Body of pancreas (tissue), 4 donors: ENCODE results near the gene RUNX3. TPM values are rescaled to one million over a fixed set of nuclear protein-coding genes. Genes with fewer than 3 reads are reported as not detected.

Experiments
- ATAC-seq: fragments of 150-250 bp; one replicate; pipeline ENCODE4 v1.9.1; 2016
- DNase-seq, 4 donors: peaks; one replicate each; pipeline ENCODE4 v3.0.0-alpha.2; 2019
- H3K27ac ChIP-seq, 4 donors: fragments of 200-600 bp; sonication (generic); 1 replicate in 3 of 4; 2 replicates in 1 of 4; pipeline versions ENCODE4 v1.5.1 to v1.6.1; 2016 to 2019; ENCODE audit warnings: mild to moderate bottlenecking in 1 of 4, mixed read lengths in 1 of 4, moderate library complexity in 1 of 4
- H3K27me3 ChIP-seq, 2 donors: fragments of 200-600 bp; sonication (generic); one replicate each; pipeline ENCODE4 v1.6.0; 2016; ENCODE audit warnings: mild to moderate bottlenecking in 1 of 2
- H3K36me3 ChIP-seq, 2 donors: fragments of 200-600 bp; sonication (generic); replicated peaks in 1 of 2; 2 replicates each; pipeline ENCODE4 v1.5.1; 2016; ENCODE audit warnings: low read depth in 2 of 2; ENCODE audit not compliant: insufficient read depth in 1 of 2
- H3K4me1 ChIP-seq: fragments of 200-600 bp; sonication (generic); one replicate; pipeline ENCODE4 v1.6.0; 2016
- H3K4me3 ChIP-seq, 2 donors: fragments of 200-600 bp; sonication (generic); 1 replicate in 1 of 2; 2 replicates in 1 of 2; pipeline ENCODE4 v1.5.1; 2016 to 2019
- H3K9me3 ChIP-seq, 3 donors: fragments of 200-600 bp; sonication (generic); 1 replicate in 2 of 3; 2 replicates in 1 of 3; pipeline ENCODE4 v1.5.1; 2016
- CTCF ChIP-seq, 7 experiments: fragments of 450-650 bp in 4 of 7; fragments of 200-600 bp in 3 of 7; sonication (generic) in 3 of 7; IDR thresholded peaks; one replicate each; pipeline ENCODE4 v1.5.1; 2016 to 2019; ENCODE audit warnings: antibody characterized with exemption in 7 of 7
- POLR2A ChIP-seq, 3 donors: fragments of 450-650 bp; IDR thresholded peaks; one replicate each; pipeline ENCODE4 v1.6.1; 2016; ENCODE audit warnings: antibody characterized with exemption in 3 of 3, mild to moderate bottlenecking in 2 of 3
- whole genome bisulfite sequencing, 2 donors: methylation state at CpG; one replicate each; pipeline ENCODE4 v1.1.5; 2017; 5-methylcytosine and 5-hydroxymethylcytosine counted together
- intact Hi-C: fragments of 100-400 bp; cut with DNase I; formaldehyde crosslinking; loops from one replicate; pipeline ENCODE4 v1.15.1; 2023
- total RNA-seq, 2 donors: library from RNA; depleted of rRNA; stranded (reverse); fragments of >200 nt; gene quantifications; one replicate each; pipeline ENCODE4 v1.1.0, GENCODE V29; 2016

RUNX3 gene
- total RNA-seq, 2 donors from 2014 or later: 0.26 TPM; not detected in 1

- Histone ChIP-seq H3K4me3 (no peak overlapping the region), H3K27ac (no peak overlapping the region), H3K27me3 (peaks cover 0 to 9% of the 10 kb centered on the region in 2 donors), H3K9me3 (no peaks in the 10 kb centered on the region), H3K4me1 (no peaks in the 10 kb centered on the region), H3K36me3 (no peaks in the 10 kb centered on the region)
- TF ChIP-seq POLR2A (IDR thresholded peaks at IDR 0.05) (no peak), CTCF (IDR thresholded peaks at IDR 0.05) (no peak)
- ATAC-seq (no peak), DNase-seq (no peak)
- WGBS, 2 donors: 85 to 91% methylated on average over 9 to 12 of the region's 12 CpGs
- intact Hi-C loops: no loop called here
These were observed 67.1 kb downstream of the RUNX3 start for GRCh38 chr1:24862775-24863483.

- no peaks in the 10 kb centered on the region for H3K36me3 ChIP-seq
- intact Hi-C loops: no loop called here
- 46 to 55% methylated on average over 25 to 28 of the region's 28 CpGs for WGBS, 2 donors
- H3K4me1 ChIP-seq: no peaks in the 10 kb centered on the region
- H3K4me3 ChIP-seq: no peak overlapping the region
- no peaks in the 10 kb centered on the region for H3K9me3 ChIP-seq
- no peak for TF ChIP-seq CTCF (IDR thresholded peaks at IDR 0.05)
- TF ChIP-seq POLR2A (IDR thresholded peaks at IDR 0.05): no peak
- ATAC-seq (no peak), DNase-seq (no peak)
- no peak overlapping the region for H3K27ac ChIP-seq
- peaks cover 0 to 9% of the 10 kb centered on the region in 2 donors for H3K27me3 ChIP-seq
These were observed 68.0 kb downstream of the RUNX3 start for GRCh38 chr1:24861821-24862727.

- H3K27me3 ChIP-seq: no peaks in the 10 kb centered on the region
- intact Hi-C loops: no loop called here
- ATAC-seq (no peak), DNase-seq (no peak)
- no peaks in the 10 kb centered on the region for H3K4me1 ChIP-seq
- TF ChIP-seq CTCF (IDR thresholded peaks at IDR 0.05) (no peak), POLR2A (IDR thresholded peaks at IDR 0.05) (no peak)
- H3K4me3 ChIP-seq: no peak overlapping the region
- H3K27ac ChIP-seq: no peak overlapping the region
- no peaks in the 10 kb centered on the region for H3K9me3 ChIP-seq
- WGBS, 2 donors: 72 to 73% methylated on average over 6 to 15 of the region's 15 CpGs
- H3K36me3 ChIP-seq: no peaks in the 10 kb centered on the region
These were observed 69.2 kb downstream of the RUNX3 start for GRCh38 chr1:24860841-24861240.

GRCh38 chr1:24859063-24860010 lies 70.7 kb downstream of the RUNX3 start:
- no peak for ATAC-seq
- Histone ChIP-seq H3K9me3 (no peaks in the 10 kb centered on the region), H3K4me1 (no peaks in the 10 kb centered on the region), H3K27me3 (no peaks in the 10 kb centered on the region), H3K4me3 (no peak overlapping the region), H3K36me3 (no peaks in the 10 kb centered on the region), H3K27ac (no peak overlapping the region)
- TF ChIP-seq CTCF (IDR thresholded peaks at IDR 0.05) (no peak), POLR2A (IDR thresholded peaks at IDR 0.05) (no peak)
- DNase-seq: no peak
- intact Hi-C loops: no loop called here
- WGBS, 2 donors: 70 to 73% methylated on average over 10 of the region's 10 CpGs
